ENCODE data around the gene SCGB1C2.

The SCGB1C2 gene

GRCh38 chr17:147796-148740 lies 10.7 kb downstream of the SCGB1C2 start:
- in situ Hi-C loops (cut with HindIII; ENCODE audit: low sequenced_read_pairs) = loop anchor here (5.0 kb wide), 1 partner anchor 39 kb away; no protein-coding TSS in a partner anchor

DNA sequence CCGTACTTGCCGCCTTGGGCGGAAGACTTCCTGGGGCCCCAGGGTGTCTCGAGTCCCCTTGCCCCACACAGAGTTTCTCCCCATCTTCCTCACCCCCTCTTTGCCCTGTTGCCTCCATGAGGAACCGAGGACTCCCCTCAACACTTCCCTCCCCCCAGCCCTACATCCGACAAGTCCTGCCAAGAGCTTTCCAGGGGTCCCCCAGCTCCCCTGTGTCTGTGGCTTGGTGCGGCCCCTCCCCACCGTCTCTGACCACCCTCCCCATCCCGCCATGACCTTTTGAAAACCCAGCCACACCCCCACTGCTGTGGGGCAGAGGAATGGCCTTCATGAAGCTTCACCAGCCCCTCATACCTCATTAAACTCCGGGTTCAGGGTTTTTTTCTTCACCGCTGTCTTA lies 11.4 kb downstream of the SCGB1C2 start:
- in situ Hi-C loops (cut with HindIII; ENCODE audit: low sequenced_read_pairs) = loop anchor here (5.0 kb wide), 1 partner anchor 39 kb away; no protein-coding TSS in a partner anchor

- in situ Hi-C loops (cut with HindIII; ENCODE audit: low sequenced_read_pairs) = loop anchor here (5.0 kb wide), 1 partner anchor 38 kb away; no protein-coding TSS in a partner anchor
Observed at GRCh38 chr17:149231-149630, 11.9 kb downstream of the SCGB1C2 start.

DNA sequence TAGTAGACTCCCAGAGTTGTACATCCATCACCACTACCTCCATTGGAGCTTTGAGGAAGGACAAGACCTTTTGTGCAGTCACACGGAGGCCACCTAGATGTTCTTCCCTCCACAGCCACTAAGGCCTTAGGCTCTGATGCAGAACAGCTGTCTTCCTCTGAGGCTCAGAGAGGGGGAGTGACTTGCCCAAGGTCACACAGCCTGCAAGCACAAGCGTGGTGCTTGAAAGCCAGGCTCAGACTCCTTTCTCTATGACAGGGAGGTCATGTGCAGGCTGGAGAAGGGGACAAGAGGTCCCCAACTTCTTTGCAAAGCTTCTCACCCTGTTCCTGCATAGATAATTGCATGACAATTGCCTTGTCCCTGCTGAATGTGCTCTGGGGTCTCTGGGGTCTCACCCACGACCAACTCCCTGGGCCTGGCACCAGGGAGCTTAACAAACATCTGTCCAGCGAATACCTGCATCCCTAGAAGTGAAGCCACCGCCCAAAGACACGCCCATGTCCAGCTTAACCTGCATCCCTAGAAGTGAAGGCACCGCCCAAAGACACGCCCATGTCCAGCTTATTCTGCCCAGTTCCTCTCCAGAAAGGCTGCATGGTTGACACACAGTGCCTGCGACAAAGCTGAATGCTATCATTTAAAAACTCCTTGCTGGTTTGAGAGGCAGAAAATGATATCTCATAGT lies 12.7 kb downstream of the SCGB1C2 start:
- in situ Hi-C loops (cut with HindIII; ENCODE audit: low sequenced_read_pairs) = loop anchor here (5.0 kb wide), 1 partner anchor 37 kb away; no protein-coding TSS in a partner anchor

- in situ Hi-C loops (cut with HindIII; ENCODE audit: low sequenced_read_pairs) = no loop called here
Observed at GRCh38 chr17:151004-151403, 13.6 kb downstream of the SCGB1C2 start.

- in situ Hi-C loops (cut with HindIII; ENCODE audit: low sequenced_read_pairs) = no loop called here
Observed at GRCh38 chr17:151886-152859, 14.8 kb downstream of the SCGB1C2 start.

- in situ Hi-C loops (cut with HindIII; ENCODE audit: low sequenced_read_pairs) = no loop called here
Observed at GRCh38 chr17:152860-153420, 15.6 kb downstream of the SCGB1C2 start.

DNA sequence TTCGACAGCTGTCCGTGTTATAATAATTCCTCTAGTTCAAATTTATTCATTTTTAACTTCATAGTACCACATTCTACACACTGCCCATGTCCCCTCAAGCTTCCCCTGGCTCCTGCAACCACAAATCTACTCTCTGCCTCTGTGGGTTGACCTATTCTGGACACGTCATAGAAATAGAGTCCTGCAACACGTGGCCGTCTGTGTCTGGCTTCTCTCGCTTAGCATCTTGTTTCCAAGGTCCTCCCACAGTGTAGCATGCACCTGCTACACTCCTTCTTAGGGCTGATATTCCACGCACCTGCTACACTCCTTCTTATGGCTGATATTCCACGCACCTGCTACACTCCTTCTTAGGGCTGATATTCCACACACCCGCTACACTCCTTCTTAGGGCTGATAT lies 16.5 kb downstream of the SCGB1C2 start:
- in situ Hi-C loops (cut with HindIII; ENCODE audit: low sequenced_read_pairs) = no loop called here

DNA sequence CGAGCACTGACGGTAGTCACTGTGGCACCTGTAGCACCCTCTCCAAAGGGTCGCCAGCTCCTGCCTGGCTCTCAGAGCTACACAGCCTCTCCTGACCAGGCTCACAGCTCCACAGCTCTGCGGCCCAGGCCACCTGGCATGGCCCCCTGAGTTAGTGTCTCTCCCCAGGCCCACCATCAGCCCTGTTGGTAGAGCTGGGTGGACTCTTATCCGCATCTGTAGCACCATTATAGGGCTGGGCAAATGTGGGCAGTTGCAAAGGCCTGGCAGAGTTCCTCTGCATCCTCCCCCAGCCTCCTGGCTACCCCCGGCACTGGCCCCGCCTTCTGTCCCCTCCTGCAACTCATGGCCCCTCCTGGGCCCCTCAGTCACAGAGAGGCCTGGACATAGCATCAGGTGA lies 18.2 kb downstream of the SCGB1C2 start:
- in situ Hi-C loops (cut with HindIII; ENCODE audit: low sequenced_read_pairs) = no loop called here

DNA sequence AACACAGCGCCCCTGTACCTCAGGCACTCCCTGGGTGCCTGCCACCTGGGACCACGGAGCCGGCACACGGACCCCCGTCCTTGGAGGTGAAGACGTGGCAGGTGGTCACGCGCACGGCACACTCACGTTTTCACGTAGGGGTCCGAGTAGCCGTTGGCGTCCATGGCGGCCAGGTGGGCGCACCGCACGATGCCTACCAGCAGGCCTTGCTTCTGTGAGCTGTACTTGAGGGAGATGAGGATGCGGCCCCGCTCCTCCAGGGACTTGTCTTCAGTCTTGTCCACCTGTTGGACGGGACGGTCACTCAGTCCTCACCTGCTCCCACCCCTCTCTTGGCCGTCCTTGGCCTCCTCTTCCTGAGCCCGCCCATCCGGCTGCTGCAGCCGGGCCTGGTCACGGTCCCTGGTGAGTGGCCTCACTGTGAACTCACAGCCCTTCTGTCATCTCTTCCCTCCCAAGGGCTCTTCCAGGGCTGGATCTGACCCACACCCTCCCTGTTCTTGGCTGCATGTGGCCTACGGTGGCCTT lies 18.8 kb downstream of the SCGB1C2 start:
- in situ Hi-C loops (cut with HindIII; ENCODE audit: low sequenced_read_pairs) = no loop called here

DNA sequence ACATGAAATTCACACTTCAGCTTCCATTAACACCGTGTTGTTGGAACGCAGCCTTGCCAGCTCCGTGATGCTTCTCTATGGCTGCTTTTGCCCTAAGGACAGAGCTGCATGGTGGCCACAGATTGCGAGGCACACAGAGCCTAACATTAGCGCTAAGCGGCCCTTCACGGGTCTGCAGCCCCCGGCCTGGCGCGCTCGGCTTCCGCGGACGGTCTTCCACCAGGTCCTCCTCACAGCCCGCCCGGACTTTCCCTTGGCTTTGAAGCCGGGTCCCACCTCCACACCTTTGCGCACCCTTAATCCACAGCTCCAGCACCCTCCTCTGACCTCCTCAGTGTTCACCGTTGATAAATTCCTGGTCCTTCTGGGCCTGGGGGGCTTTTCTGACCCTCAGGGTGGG lies 19.6 kb downstream of the SCGB1C2 start:
- in situ Hi-C loops (cut with HindIII; ENCODE audit: low sequenced_read_pairs) = no loop called here

GRCh38 chr17:157901-158300 lies 20.5 kb downstream of the SCGB1C2 start:
- in situ Hi-C loops (cut with HindIII; ENCODE audit: low sequenced_read_pairs) = no loop called here

GRCh38 chr17:158379-158778 lies 21.0 kb downstream of the SCGB1C2 start:
- in situ Hi-C loops (cut with HindIII; ENCODE audit: low sequenced_read_pairs) = no loop called here

GRCh38 chr17:159609-160008 lies 22.2 kb downstream of the SCGB1C2 start:
- in situ Hi-C loops (cut with HindIII; ENCODE audit: low sequenced_read_pairs) = no loop called here

DNA sequence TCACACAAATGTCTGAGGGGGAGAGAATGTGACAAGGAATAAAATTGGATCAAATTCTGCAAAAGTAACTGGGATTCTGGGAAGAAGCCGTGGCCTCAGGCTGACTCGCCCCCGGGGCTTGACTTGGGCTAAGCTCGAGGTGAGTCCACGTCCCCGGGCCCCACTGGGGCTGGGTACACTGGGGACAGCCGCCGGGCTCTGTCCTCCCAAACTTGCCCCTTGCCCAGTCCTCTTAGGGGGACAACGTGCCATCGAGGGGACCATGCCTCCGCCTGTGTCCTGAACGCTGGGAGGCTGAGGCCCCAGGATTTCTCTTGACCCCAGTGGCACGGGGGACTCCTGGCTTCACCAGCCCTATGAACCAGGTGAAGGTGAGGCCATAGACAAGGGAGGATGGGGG lies 23.0 kb downstream of the SCGB1C2 start:
- in situ Hi-C loops (cut with HindIII; ENCODE audit: low sequenced_read_pairs) = no loop called here

DNA sequence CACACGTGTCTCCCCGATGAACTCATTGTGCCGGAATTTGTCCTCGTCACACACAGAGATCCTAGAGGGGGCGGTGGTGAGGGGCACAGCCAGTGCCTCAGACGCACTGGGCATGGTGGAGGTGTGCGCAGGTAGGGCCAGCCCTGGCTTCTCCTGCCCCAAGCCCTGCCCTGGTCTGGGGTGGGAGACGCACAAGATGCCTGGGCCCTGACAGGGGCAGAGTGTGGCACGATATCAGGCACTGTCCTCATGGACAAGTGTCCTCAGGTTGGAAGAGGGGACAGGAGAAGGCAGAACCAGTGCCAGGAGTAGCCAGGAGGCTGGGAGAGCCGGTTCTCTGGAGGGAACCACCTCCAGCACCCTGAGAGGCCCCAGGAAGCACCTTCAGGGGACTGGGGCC lies 24.1 kb downstream of the SCGB1C2 start:
- in situ Hi-C loops (cut with HindIII; ENCODE audit: low sequenced_read_pairs) = no loop called here

- in situ Hi-C loops (cut with HindIII; ENCODE audit: low sequenced_read_pairs) = no loop called here
Observed at GRCh38 chr17:162689-163088, 25.3 kb downstream of the SCGB1C2 start.

DNA sequence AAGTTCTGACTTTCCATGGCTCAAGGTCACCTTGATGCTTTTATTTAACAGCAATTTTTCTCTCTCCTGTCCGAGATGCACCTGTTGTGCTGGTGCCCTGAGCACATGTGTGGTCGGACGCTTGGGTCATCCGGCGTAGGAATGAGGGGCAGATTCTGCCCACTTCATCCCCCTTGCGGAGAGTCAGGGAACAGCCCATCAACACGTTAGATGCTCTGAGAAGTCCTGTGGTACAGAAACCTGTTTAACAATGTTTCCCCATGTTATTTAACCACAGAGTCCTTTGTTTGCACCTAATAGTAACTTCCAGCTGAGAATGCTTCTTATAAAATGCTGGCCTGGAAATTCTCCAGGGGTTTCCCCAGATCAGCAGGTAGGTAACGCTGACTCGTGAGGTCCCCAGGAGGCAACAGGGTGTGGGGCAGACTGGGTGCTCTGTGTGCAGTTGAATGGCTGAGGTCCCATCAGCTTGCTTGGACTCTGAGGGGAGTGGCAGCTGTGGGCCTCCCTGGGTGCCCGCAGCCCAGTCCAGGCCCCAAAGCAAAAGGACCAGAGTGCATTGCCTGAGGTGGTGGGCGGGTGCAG lies 26.2 kb downstream of the SCGB1C2 start:
- in situ Hi-C loops (cut with HindIII; ENCODE audit: low sequenced_read_pairs) = no loop called here

GRCh38 chr17:164303-165235 lies 27.2 kb downstream of the SCGB1C2 start:
- in situ Hi-C loops (cut with HindIII; ENCODE audit: low sequenced_read_pairs) = no loop called here

All from endothelial cell of hepatic sinusoid (primary cell).